ENCODE measurements around the gene SULT2B1.
"Not testable (repeated sequence)": the region's sequence is repeated elsewhere in the genome, so short reads cannot be mapped to it uniquely, and the experiment has no call there.

SULT2B1 gene

GRCh38 chr19:48551437-48552302, at the start of gene SULT2B1:
SULT2B1 (plus strand) TSS chr19:48552172; CDS start chr19:48552253, 81 bp downstream.
- peak; percentile 88 for DNase-seq

GRCh38 chr19:48502350-48503018, 49.5 kb upstream of the SULT2B1 start:
- DNase-seq: no peak

GRCh38 chr19:48506138-48506733, 45.7 kb upstream of the SULT2B1 start:
- DNase-seq: peak; percentile 58

GRCh38 chr19:48507911-48508439, 44.0 kb upstream of the SULT2B1 start:
- no peak for DNase-seq

- no peak for DNase-seq
These were observed 43.1 kb upstream of the SULT2B1 start for GRCh38 chr19:48508729-48509411.

GRCh38 chr19:48509467-48510194, 42.3 kb upstream of the SULT2B1 start:
- DNase-seq: no peak

GRCh38 chr19:48510421-48511268, 41.3 kb upstream of the SULT2B1 start:
- DNase-seq: peak; percentile 58

GRCh38 chr19:48511321-48511731, 40.6 kb upstream of the SULT2B1 start:
- no peak for DNase-seq

GRCh38 chr19:48511800-48512503, 40.0 kb upstream of the SULT2B1 start, which contains the start of gene LMTK3:
LMTK3 (minus strand) TSS chr19:48511835; CDS start chr19:48511576, 259 bp downstream.
- no peak for DNase-seq

- no peak for DNase-seq
These were observed 39.3 kb upstream of the SULT2B1 start for GRCh38 chr19:48512504-48513288.

GRCh38 chr19:48513289-48514122, 38.5 kb upstream of the SULT2B1 start:
- DNase-seq: peak; percentile 78

- no peak for DNase-seq
These were observed 37.9 kb upstream of the SULT2B1 start for GRCh38 chr19:48514123-48514458.

GRCh38 chr19:48516536-48516935, 35.4 kb upstream of the SULT2B1 start:
- DNase-seq: no peak

GRCh38 chr19:48518207-48518606, 33.8 kb upstream of the SULT2B1 start:
- DNase-seq: no peak

GRCh38 chr19:48519426-48519825, 32.5 kb upstream of the SULT2B1 start:
- not testable (repeated sequence) for DNase-seq

- no peak for DNase-seq
These were observed 31.8 kb upstream of the SULT2B1 start for GRCh38 chr19:48520134-48520533.

- DNase-seq: no peak
These were observed 27.8 kb upstream of the SULT2B1 start for GRCh38 chr19:48524221-48524620.

- no peak for DNase-seq
These were observed 27.2 kb upstream of the SULT2B1 start for GRCh38 chr19:48524732-48525131.

- no peak for DNase-seq
These were observed 22.8 kb upstream of the SULT2B1 start for GRCh38 chr19:48529156-48529555.
